ENCODE data around the gene SBSN. TPM values are rescaled to one million over a fixed set of nuclear protein-coding genes. Genes with fewer than 3 reads are reported as not detected.

SBSN gene
- polyA plus RNA-seq, 3 donors, result 0.09 TPM; not detected in 2

- DNase-seq (ENCODE audit: extremely low read depth in 1 of 11, low read depth in 9 of 11, low spot score in 4 of 11), result no peak
These were observed 14.4 kb downstream of the SBSN start, which contains the start of gene DMKN for GRCh38 chr19:35513628-35514281. Gene DMKN (minus strand): TSS chr19:35513649. CDS start chr19:35513475, 174 bp downstream.

- DNase-seq (ENCODE audit: extremely low read depth in 1 of 11, low read depth in 9 of 11, low spot score in 4 of 11), result no peak
These were observed 15.1 kb downstream of the SBSN start for GRCh38 chr19:35512831-35513627.

GRCh38 chr19:35511337-35511736, 16.8 kb downstream of the SBSN start:
- DNase-seq (ENCODE audit: extremely low read depth in 1 of 11, low read depth in 9 of 11, low spot score in 4 of 11), result no peak

- DNase-seq (ENCODE audit: extremely low read depth in 1 of 11, low read depth in 9 of 11, low spot score in 4 of 11), result no peak
These were observed 17.5 kb downstream of the SBSN start for GRCh38 chr19:35510626-35510964.

GRCh38 chr19:35509861-35510625, 18.1 kb downstream of the SBSN start:
- peak; percentile 59 to 87 (median 82) for DNase-seq (ENCODE audit: extremely low read depth in 1 of 11, low read depth in 9 of 11, low spot score in 4 of 11)

- DNase-seq (ENCODE audit: extremely low read depth in 1 of 11, low read depth in 9 of 11, low spot score in 4 of 11), result peak in 1 of 11 donors; percentile 34
These were observed 19.0 kb downstream of the SBSN start for GRCh38 chr19:35509018-35509652.

GRCh38 chr19:35508129-35508528, 20.0 kb downstream of the SBSN start:
- no peak for DNase-seq (ENCODE audit: extremely low read depth in 1 of 11, low read depth in 9 of 11, low spot score in 4 of 11)

- no peak for DNase-seq (ENCODE audit: extremely low read depth in 1 of 11, low read depth in 9 of 11, low spot score in 4 of 11)
These were observed 20.6 kb downstream of the SBSN start for GRCh38 chr19:35507561-35507960.

- no peak for DNase-seq (ENCODE audit: extremely low read depth in 1 of 11, low read depth in 9 of 11, low spot score in 4 of 11)
These were observed 22.1 kb downstream of the SBSN start for GRCh38 chr19:35506011-35506410.

GRCh38 chr19:35502751-35503150, 25.4 kb downstream of the SBSN start:
- no peak for DNase-seq (ENCODE audit: extremely low read depth in 1 of 11, low read depth in 9 of 11, low spot score in 4 of 11)

GRCh38 chr19:35501684-35502083, 26.4 kb downstream of the SBSN start:
- DNase-seq (ENCODE audit: extremely low read depth in 1 of 11, low read depth in 9 of 11, low spot score in 4 of 11), result no peak

- no peak for DNase-seq (ENCODE audit: extremely low read depth in 1 of 11, low read depth in 9 of 11, low spot score in 4 of 11)
These were observed 27.5 kb downstream of the SBSN start for GRCh38 chr19:35500611-35501010.

- DNase-seq (ENCODE audit: extremely low read depth in 1 of 11, low read depth in 9 of 11, low spot score in 4 of 11), result no peak
These were observed 29.1 kb downstream of the SBSN start for GRCh38 chr19:35498984-35499527.

- DNase-seq (ENCODE audit: extremely low read depth in 1 of 11, low read depth in 9 of 11, low spot score in 4 of 11), result no peak
These were observed 29.9 kb downstream of the SBSN start for GRCh38 chr19:35498220-35498619.

GRCh38 chr19:35497406-35497805, 30.7 kb downstream of the SBSN start:
- no peak for DNase-seq (ENCODE audit: extremely low read depth in 1 of 11, low read depth in 9 of 11, low spot score in 4 of 11)

GRCh38 chr19:35495107-35496064, 32.7 kb downstream of the SBSN start:
- peak in 7 of 11 donors; percentile 33 to 53 (median 46) for DNase-seq (ENCODE audit: extremely low read depth in 1 of 11, low read depth in 9 of 11, low spot score in 4 of 11)

- DNase-seq (ENCODE audit: extremely low read depth in 1 of 11, low read depth in 9 of 11, low spot score in 4 of 11), result no peak
These were observed 34.1 kb downstream of the SBSN start for GRCh38 chr19:35493971-35494370.

GRCh38 chr19:35491836-35492360, 36.2 kb downstream of the SBSN start:
- DNase-seq (ENCODE audit: extremely low read depth in 1 of 11, low read depth in 9 of 11, low spot score in 4 of 11), result no peak
